OCI-M2 (cell line): ENCODE measurements around the gene LENG1.

Experiments
- DNase-seq: peaks from one replicate; lab custom pipeline; 2025; ENCODE audit not compliant: unreplicated experiment; lab: John Stamatoyannopoulos, UW

The LENG1 gene

DNA sequence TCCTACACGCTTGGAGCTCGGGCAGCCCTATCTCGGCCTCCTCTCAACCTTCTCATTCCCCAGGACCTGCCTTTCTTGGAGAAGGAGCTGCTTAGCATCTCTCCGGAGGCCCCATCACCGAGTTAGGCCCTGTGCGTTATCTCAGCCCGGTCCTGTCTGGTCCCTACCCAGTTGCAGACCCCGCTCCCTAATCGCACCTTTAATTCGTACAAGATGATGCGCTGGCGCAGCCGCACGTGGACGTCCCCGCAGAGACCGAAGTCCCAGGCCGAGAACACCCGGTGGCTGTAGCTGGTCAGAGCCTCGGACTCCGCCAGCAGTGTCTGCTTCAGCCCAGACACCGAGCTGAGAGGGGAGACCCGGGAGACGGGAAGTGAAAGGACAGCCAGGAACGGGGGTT is 5.7 kb upstream of the LENG1 start:
- no peak for DNase-seq

DNA sequence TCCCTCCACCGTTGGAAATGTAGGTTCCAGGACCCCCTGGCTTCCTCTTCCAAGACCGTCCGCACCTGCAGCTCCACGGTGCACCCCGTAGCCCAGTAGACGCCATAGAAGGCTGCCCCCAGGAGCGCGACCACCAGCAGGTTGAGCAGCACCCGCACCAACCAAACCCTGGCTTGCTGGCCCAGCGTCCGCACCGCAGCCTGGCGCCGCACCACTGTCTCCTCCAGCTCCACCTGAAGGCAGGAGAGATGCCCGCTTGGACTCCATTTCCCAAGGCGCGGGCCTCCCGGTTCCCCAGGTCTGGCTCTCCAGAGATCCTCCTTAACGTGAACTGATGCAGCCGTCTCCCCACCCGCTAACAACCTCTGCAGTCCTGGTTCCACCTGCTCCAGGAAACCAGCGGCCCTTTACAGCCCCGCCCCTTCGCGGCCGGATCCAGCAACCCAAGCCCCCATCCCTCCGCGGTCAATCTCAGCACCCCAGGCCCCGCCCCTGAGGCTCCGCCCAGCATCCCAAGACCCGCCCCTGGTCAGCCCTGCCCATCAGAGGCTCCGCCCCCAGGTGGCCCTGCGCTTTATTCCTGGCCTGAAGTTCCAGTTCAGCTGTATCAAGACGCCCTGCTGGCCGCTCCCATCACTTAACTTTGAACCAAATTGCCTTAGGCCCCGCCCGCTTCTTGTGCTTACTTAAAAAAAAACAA is 5.0 kb upstream of the LENG1 start:
- DNase-seq, result no peak

DNA sequence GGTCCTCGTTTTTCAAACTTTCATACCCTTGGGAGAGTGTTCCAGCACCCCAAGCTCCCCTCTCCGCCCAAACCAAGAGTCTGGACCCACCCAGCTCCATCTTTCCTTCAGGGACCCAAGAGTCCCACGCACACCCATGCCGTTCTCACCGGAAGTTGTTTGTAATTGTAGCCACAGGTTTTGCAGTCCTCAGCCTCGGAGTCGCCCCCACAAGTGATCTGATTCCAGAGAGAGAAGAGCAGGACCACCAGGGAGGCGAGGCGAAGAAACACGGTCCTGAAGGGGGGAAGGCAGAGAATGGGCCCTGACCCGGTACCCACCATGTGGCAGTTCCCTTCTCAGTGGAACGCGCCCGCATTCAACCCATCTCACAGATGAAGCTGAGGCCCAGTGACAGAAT is 3.4 kb upstream of the LENG1 start:
- no peak for DNase-seq

DNA sequence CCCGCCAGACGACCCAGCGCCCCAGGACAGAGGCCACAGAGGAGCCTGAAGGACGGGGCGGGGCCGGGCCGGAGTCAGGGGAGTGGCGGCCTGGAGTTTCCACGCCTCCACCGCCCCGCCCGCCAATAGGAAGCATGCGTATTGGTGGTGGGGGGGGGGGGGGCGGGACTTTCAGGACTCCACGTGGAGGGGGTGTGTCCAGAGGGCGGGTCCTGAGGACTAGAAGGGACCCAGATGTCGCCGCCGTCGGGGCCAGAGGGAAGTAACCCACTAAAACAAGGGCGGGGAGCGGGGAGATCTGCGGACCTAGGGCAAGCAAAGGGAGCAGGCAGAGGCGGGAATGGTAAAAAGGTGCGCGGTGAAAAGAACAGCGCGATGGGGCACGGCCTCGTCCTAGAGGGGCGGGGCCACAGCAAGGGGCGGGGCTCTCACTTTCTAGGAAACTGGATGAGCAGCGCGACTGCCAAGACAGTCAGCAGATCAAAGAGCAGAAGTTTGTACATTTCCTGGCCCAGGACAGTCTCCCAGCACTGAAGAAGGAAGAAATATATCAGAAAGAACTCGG is 2.8 kb upstream of the LENG1 start:
- DNase-seq, result no peak

GRCh38 chr19:54160854-54161253 is 1.3 kb upstream of the LENG1 start:
- no peak for DNase-seq

- no peak for DNase-seq
These were observed 776 bp upstream of the LENG1 start for GRCh38 chr19:54160182-54160811.

- no peak for DNase-seq
These were observed 639 bp downstream of the LENG1 start for GRCh38 chr19:54158812-54159351.

DNA sequence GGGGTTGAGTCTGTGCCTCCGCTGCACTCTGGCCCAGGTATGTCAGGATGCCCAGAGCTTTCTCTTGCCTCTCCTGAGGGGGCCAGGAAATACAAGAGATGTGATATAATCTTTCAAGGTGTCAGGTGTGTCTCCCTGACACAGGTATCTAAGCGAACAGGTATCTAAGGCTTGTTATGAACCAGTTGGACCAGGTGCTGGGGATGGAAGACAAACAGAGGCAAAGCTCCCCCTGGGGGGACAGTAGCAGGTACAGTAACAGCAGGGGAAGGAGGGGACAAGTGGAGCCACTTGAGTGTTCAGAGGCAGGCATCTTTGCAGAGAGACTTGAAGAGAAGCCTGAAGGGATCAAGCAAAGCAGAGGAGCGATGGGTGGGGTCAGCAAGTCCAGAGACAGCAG is 2.6 kb downstream of the LENG1 start:
- DNase-seq, result no peak

DNA sequence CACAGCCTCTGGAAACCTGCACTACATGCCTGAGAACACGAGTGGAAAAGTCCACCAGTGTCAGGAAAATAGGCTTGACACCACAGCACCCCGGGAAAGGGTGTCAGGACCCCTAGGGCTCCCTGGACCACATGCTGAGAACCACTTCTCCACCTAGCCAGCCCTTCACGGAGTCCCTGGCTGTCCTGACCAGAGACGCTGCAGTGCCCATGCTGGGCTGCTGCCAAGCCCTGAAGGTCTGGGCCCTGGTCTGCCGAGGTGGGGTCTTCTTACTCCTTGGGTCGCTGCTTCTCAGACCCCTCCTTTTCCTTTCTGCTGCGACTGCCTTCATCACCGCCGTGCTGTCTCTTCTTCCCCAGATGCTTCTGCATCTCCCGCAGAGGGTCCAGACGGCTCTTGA is 3.0 kb downstream of the LENG1 start:
- DNase-seq, result no peak

DNA sequence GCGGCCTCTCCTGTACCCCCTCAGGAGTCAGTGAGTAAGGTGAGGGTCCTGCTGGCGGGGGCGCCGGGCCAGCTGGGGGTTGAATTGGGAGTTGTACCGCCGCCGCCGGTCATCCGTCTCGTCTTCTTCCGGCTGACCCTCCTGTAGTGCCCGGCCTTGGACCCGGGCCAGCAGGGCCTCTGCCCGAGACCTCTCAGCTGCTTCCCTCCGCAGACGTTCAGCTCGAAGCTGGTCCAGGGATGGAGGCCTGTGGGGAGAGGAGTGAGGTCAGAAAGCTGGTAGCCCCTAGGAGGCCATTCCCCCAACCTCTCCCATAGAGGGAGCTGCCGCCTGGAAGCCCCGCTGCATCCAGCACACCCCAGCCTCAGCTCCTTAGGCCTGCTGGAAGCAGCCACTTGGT is 3.8 kb downstream of the LENG1 start:
- no peak for DNase-seq

DNA sequence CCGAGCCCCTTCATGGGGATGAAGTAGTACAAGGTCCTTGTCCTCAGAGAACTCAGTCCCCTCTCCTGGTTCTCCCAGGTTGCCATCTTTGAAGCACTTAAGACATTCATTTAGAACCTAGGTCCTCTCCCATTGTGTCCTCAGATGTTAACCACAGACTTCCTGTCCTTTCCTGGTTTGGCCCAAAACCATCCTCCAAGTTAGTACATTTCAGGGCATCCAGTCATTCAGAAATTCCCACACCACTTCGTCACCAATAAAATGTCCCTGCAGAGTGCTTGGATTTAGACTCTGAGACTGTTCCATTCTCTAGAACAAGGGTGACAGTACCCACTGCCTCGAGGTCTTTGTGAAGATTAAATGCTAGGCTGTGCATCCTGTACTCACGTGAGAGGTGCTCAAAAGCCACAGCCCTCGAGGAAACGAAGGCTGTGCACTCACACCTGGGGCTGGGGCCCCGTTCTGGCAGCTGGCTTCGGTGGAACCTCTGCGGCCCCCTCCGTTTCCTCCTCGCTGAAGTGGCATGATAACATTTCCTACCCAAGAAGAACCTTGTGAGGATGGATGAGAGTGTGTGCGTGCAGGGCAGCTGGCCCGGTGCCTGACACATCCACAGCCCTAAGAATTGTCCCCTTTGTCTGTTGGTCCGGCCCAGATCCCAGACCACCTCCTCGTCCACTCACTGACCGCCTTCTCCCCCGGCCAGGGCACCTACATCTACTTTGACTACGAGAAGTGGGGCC is 4.7 kb downstream of the LENG1 start:
- no peak for DNase-seq

DNA sequence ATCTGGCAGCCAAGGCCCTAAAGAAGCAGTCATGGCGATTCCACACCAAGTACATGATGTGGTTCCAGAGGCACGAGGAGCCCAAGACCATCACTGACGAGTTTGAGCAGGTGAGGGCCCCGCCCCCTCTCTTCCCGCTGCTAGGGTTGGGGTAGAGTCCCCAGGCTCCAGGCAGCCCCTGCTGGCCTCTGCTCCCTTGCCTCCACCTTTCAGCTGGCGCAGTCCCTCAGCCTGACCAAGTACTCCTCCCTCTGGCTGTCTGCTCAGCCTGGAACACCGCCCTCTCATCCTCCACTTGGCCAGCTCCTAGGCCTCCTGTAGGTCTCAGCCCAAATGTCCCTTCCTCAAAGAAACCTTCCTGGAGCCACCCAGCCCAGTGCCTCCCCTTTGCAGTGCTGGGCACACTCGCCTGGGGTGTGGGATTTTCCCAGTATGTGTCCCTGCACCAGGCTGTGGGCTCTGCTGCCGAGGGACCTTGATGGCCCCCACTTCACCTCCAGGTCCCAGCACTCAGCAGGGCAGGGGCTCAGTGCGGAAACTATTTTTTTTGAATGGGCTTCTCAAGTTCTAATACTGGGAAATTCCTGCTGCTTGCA is 5.7 kb downstream of the LENG1 start:
- DNase-seq, result no peak

DNA sequence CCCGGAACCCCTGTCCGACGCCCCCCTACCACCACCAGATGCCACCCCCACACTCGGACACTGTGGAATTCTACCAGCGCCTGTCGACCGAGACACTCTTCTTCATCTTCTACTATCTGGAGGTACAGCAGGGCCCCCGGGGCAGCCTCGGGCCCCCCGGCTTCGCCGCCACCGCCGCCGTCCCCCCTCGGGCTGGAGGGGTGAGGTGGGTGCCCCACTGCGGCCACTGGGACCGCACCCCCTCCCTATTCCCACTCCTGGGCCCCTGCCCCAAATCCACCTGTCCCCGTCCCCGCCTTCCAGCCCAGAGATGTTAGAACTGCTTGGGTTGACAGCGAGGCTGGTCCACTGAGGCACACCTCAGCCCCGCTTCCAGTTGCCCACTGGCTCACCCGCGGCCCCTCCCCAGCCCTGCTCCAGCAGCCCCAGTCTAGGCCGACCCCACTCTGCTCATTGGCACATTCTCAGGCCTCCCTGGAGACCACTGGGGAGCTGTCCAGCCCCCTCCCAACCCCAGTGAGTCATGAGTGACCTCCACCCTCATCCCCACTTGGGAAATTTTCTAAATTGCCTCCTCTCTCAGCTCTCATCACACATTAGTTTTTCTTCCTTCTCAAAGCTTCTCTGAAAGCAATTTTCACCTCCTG is 6.5 kb downstream of the LENG1 start:
- no peak for DNase-seq

GRCh38 chr19:54152267-54152666 is 7.3 kb downstream of the LENG1 start:
- DNase-seq, result no peak

DNA sequence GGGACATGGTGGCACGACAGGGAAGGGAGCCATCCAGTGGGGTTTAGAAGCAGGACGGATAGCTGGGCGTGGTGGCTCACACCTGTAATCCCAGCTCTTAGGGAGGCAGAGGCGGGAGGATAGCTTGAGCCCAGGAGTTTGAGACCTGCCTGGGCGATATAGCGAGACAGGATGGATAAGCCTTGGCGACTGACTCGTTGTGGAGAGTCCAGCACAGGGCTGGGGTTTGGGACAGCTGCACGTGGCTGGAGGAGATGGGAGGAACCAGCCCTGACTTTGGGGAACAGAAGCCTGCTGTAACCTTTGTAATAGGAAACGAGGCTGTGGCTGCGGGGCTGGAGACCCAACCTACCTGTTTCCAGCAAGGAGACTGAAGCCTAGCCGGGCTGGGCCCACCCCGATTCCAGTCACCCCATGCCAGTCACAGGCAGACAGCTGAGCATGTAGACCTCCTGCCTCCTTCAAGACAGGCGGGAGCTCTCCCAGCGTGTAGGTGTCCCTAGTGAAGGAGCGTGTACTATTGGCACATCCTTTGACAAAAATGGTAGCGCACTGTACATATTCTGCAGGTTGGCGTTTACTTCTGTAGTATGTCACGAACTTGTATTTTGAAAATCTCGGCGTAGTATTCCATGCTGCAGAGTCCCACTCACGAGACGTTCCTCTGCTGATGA is 8.0 kb downstream of the LENG1 start:
- DNase-seq, result no peak

- no peak for DNase-seq
These were observed 10.3 kb downstream of the LENG1 start for GRCh38 chr19:54149021-54149812.

GRCh38 chr19:54148158-54148557 is 11.4 kb downstream of the LENG1 start:
- no peak for DNase-seq

DNA sequence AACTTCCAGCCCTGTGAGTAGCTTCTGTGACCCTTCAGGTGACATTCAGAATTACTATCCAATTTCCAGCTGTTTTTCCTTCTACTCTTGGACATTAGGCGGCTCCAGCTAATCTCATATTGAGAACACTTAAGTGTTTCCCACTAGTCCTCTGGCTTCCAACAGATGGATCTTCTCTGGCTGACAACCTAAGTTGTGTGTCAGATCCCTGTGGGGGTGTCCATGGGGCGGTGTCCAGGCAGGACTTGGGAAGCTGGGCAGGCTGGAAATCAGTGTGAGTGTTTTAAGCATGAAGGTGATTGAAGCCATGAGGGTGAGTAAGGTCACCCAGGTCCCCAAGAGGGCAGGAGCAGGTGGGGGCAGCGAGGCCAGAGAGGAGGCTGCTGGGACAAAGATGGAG is 11.8 kb downstream of the LENG1 start:
- DNase-seq, result no peak

DNA sequence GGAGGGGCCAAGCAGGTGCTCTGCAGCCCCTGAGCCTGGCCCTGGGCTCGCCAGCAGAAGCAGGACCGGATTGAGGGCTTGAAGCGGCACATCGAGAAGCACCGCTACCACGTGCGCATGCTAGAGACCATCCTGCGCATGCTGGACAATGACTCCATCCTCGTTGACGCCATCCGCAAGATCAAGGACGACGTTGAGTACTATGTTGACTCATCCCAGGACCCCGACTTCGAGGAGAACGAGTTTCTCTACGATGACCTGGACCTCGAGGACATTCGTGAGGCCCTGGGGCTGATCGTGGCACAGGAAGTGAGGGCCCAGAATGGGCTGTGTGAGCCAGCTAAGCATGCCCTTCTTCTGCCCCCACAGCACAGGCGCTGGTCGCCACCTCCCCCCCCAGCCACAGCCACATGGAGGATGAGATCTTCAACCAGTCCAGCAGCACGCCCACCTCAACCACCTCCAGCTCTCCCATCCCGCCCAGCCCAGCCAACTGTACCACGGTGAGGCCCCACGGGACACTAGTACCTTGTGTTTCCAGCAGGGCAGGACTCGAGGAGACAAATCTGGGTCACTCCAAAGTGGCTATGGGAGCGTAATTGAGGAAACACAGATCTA is 13.9 kb downstream of the LENG1 start:
- DNase-seq, result no peak
